ENCODE measurements around the gene RIC3.

The RIC3 gene

DNA sequence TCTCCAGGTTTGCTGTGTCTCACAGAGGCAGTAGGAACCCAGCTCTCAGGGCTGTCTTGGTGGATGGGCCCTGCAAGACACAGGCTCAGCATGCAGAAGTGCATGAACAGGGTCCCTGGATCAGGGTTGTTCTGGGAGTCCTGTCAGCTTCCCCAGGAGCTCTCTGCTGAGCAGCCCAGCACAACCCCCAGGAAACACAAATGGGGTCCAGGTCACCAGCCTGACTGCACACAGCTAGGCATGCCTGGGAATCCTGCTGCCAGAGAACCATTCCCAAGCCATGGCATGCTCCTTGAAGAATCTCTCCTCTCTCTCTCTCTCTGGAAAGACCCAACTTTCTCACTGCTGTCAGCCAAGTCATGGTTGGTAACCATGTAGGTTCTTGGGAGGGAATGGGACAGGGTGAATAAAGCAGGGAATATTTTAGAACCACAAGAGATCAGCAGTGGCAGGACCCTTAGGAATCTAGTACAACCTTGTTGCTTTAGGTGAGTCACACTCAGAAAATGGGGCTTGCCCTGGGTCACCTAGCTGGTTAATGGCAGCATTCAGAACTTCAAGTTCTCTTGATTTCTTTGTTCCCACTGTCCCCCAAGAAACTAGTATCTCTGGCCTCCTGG, 66.4 kb downstream of the RIC3 start:
- no peak for DNase-seq

DNA sequence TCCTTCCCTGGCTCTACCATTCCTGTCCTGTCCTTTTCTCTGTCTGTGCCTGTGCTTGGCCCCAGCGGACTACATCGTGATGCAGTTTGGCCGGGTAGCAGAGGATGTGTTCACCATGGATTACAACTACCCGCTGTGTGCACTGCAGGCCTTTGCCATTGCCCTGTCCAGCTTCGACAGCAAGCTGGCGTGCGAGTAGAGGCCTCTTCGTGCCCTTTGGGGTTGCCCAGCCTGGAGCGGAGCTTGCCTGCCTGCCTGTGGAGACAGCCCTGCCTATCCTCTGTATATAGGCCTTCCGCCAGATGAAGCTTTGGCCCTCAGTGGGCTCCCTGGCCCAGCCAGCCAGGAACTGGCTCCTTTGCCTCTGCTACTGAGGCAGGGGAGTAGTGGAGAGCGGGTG, 67.4 kb downstream of the RIC3 start:
- DNase-seq, result no peak

DNA sequence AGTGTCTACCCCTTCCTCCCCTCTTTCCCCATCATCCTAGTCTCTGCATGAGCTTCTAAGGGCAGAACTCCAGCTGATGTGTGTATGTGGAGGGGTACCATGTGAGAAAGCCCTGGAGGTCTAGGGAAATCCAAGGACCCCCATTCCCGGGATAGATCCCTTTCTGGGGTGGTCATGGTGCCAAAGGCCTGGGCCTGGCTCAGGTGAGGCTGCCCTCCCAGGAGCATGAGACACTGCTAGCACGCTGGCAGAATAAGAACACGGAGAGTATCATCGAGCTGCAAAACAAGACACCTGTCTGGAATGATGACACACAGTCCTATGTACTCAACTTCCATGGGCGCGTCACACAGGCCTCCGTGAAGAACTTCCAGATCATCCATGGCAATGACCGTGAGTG, 68.2 kb downstream of the RIC3 start:
- no peak for DNase-seq

GRCh38 chr11:8100158-8100557, 68.7 kb downstream of the RIC3 start:
- no peak for DNase-seq

- DNase-seq, result peak; percentile 36
These were observed 69.4 kb downstream of the RIC3 start for GRCh38 chr11:8099291-8099899.

GRCh38 chr11:8098879-8099278, 69.9 kb downstream of the RIC3 start:
- DNase-seq, result no peak

GRCh38 chr11:8098361-8098760, 70.5 kb downstream of the RIC3 start:
- DNase-seq, result no peak

DNA sequence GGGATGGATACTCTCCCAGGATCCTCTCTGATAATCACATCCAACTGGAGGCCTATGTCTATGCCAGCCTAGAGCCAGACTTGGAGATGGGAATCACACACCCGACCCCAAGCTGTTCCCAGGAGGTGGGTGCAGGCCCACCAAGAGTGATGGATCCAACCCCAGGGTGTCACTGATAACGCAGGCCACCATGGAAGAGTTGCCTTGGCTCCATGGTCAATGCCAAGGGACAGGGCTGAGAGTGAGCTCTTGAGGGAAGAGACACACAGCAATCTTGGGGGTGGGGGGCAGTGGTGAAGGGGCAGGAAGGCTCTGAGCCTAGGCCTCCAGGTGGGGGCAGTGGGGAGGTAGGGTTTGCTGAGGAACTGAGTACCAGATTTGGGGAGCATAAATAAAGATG, 70.9 kb downstream of the RIC3 start:
- no peak for DNase-seq

GRCh38 chr11:8097468-8097867, 71.4 kb downstream of the RIC3 start:
- DNase-seq, result no peak

DNA sequence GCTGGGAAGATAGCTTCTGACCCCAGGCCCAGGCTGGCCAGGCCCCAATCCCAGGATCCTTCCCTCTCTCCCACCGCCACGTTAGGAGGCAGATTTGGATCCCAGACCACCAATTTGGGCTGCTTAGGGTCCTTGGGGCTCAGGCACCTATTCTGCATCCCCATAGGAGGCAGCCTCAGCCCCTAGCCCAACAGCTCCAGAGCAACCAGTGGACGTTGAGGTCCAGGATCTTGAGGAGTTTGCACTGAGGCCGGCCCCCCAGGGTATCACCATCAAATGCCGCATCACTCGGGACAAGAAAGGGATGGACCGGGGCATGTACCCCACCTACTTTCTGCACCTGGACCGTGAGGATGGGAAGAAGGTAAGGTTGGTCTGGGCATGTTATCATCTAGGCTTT, 71.8 kb downstream of the RIC3 start:
- DNase-seq, result no peak

- DNase-seq, result no peak
These were observed 72.2 kb downstream of the RIC3 start for GRCh38 chr11:8096575-8096974.

DNA sequence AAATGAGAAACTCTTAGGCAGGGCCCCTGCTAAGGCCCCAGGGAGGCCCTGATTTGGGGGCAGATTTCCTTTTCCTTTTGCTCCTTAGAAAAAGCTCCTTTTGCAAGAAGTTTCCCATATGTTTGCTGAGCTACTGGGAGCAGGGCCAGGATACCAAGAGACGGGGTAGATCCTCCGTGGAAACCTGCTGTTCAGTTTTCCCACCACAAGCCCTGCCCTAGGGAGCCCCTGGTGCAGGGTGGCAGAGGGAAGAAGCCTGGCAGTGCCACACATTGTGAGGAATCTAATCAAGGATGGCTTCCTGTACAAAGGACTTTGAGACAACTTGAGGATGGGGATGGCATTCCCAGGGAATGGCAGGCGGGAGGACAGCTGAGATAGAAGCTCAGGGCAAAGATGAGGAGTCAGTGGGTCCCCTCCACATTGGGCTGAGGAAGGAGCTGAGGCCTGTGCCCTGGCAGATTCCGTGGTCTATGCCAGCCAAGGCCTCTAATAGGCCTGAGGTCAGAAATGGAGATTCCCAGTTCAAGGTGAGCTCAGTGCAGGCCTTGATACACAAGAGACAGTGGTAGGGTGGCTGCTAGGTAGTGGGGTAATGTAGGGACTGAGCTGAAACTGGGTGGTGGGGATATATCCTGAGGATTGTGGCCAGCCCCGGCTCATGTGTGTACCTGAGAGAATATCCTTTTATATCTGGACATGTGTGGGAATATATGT, 72.9 kb downstream of the RIC3 start:
- DNase-seq, result no peak

- no peak for DNase-seq
These were observed 73.5 kb downstream of the RIC3 start for GRCh38 chr11:8095371-8095770.

GRCh38 chr11:8094656-8095055, 74.2 kb downstream of the RIC3 start:
- DNase-seq, result no peak

GRCh38 chr11:8093931-8094575, 74.8 kb downstream of the RIC3 start:
- no peak for DNase-seq

DNA sequence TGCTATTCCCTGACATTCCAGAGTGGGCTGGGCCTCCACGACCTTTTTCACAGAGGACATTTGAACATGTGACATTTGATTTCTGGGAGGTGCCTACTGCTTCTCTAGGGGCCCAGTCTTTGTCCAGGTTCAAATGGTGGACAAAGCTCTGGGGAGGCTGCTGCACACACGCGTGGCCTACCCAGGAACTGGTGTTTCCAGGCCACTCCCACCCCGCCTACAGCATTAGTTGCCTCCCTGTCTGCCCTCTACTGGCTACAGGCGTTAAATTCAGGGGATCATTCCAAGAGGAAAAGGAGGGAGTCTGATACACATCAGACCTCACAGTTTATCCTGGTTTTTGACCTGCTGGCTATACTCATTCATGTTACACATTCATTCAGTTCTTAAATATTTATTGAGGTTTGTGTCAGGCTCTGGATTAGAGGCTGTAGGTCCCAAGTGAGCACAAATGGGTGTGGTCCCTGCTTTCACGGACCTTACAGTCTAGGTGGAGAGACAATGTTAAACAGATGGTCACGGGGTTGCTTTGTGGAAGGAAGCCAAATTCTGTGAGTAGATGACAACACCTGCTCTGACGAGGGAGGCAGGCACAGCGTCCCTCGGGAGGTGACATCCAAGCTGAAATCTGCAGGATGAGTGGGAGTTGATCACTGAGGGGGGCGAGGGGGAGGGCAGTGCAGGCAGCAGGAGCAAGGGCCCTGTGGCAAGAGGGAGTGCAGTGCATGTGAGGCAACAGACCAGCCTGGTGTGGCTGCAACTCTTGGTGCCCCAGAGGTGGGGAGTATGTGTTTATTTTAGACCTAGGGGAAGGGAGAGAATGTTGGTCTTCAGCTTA, 76.0 kb downstream of the RIC3 start:
- peak; percentile 35 for DNase-seq

DNA sequence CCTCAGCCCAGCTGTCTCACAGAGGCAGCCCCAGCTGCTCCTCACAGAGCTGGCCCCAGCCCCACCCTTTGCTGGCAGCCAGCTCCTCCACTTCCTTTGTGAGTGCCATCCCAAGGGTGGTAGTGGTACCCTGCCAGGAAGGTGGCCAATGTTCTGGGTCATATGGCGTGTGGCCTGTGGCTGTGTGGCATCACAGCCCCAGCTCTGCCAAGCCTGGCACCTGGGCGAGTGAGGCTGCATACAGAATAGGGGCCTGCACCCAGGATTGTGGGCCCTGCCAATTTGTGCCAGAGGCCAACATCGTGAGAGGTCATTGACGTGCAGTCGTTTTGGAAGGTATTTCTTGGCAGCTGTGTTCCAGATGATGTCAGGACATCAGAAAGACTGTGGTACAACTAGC, 77.1 kb downstream of the RIC3 start:
- no peak for DNase-seq

DNA sequence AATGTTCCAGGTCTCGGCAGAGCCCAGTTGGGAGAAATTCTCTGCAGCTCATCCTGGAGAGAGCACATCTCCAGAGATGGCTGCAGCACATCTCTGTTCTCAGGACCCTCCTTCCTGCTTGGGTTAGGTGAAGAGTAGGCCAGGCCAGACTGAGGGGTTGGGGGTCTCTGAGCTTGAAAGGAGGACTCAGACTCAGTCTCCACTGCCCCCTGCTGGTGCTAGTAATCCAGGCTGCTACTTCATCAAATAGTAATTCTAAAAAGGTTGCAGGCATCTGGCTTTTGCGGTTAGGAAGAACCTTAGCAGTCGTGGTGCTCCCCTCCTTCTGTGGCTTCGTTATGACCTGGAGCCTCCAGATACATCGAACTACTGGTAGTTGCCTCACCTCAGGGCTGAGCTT, 78.1 kb downstream of the RIC3 start:
- DNase-seq, result no peak

- no peak for DNase-seq
These were observed 78.9 kb downstream of the RIC3 start for GRCh38 chr11:8089791-8090510.

DNA sequence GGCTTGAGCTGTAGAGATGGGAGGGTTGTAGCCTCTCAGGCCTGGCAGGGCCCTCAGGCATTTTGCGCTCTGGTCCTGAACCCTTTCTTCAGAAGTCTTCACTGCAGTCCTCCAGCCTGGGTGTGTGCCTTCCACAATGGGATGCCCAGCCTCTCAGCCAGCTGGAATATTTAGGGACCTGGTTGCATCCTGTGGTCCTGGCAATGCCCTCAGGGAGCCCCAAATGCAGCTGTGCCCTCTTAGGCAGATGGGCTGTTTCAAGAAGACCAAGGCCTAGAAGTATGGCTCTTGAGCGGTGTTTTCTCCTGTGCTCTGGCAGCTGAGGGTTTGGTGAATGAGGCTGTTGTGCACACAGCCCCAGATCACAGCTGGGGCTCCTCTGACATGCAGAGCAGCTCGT, 81.1 kb downstream of the RIC3 start:
- no peak for DNase-seq

GRCh38 chr11:8087185-8087584, 81.6 kb downstream of the RIC3 start:
- no peak for DNase-seq

DNA sequence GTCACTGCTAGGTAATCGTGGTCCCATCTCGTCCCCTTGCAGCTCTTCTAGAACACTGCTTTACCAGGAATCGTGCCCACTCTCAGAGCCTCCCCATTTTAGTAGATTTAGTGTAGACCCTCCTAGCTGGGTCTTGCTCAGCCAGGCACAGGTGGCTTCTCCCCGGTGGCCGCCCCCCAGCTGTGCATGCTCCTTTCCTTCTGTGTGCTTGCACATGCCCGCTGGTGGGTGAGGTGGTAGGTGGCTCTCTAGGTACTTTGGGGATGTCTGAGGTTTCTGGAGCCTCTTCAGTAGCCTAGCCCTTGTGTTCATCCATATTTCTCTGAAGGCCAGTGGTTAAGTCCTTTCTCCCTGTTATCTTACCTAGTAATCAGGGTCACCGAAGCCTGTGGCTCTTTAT, 82.3 kb downstream of the RIC3 start:
- no peak for DNase-seq

Measured in amniotic stem cell (primary cell).